Progenitor cell of endocrine pancreas (in vitro differentiated cells): Measurements from ENCODE around the gene SYT8. TPM values are rescaled to one million over a fixed set of nuclear protein-coding genes. Genes with fewer than 3 reads are reported as not detected.
A peak's percentile ranks its signal among the peaks of the same experiment; 100 is the strongest.

Experiments
- DNase-seq: peaks from one replicate; pipeline ENCODE4 v3.0.0; 2021; ENCODE audit warnings: low spot score; ENCODE audit not compliant: unreplicated experiment
- H3K27ac Mint-ChIP-seq: 2 replicates; pipeline ENCODE4 v1.8.0; 2021; ENCODE audit warnings: mild to moderate bottlenecking, moderate library complexity, mixed read lengths
- H3K27me3 Mint-ChIP-seq: 2 replicates; pipeline ENCODE4 v1.8.0; 2021; ENCODE audit warnings: mixed read lengths
- H3K36me3 Mint-ChIP-seq: 2 replicates; pipeline ENCODE4 v1.8.0; 2022; ENCODE audit warnings: mixed read lengths; ENCODE audit not compliant: insufficient read depth
- H3K4me1 Mint-ChIP-seq: 2 replicates; pipeline ENCODE4 v1.8.0; 2021; ENCODE audit warnings: low read depth, mixed read lengths
- H3K4me3 Mint-ChIP-seq: 2 replicates; pipeline ENCODE4 v1.8.0; 2021; ENCODE audit warnings: low read depth, mild to moderate bottlenecking, moderate library complexity, mixed read lengths
- H3K9me3 Mint-ChIP-seq: 2 replicates; pipeline ENCODE4 v1.8.0; 2021; ENCODE audit warnings: low read depth, mixed read lengths
- CTCF ChIP-seq: fragments of 200-600 bp; sonication (generic); IDR thresholded peaks from one replicate; pipeline ENCODE4 v1.5.0; 2021; ENCODE audit warnings: antibody characterized with exemption, mild to moderate bottlenecking; ENCODE audit not compliant: unreplicated experiment
- total RNA-seq: library from RNA; stranded (reverse); gene quantifications from 2 replicates; pipeline ENCODE4 v1.2.1, GENCODE V29; 2021

The SYT8 gene
- total RNA-seq, 1 donor from 2014 or later: 1.5 TPM

DNA sequence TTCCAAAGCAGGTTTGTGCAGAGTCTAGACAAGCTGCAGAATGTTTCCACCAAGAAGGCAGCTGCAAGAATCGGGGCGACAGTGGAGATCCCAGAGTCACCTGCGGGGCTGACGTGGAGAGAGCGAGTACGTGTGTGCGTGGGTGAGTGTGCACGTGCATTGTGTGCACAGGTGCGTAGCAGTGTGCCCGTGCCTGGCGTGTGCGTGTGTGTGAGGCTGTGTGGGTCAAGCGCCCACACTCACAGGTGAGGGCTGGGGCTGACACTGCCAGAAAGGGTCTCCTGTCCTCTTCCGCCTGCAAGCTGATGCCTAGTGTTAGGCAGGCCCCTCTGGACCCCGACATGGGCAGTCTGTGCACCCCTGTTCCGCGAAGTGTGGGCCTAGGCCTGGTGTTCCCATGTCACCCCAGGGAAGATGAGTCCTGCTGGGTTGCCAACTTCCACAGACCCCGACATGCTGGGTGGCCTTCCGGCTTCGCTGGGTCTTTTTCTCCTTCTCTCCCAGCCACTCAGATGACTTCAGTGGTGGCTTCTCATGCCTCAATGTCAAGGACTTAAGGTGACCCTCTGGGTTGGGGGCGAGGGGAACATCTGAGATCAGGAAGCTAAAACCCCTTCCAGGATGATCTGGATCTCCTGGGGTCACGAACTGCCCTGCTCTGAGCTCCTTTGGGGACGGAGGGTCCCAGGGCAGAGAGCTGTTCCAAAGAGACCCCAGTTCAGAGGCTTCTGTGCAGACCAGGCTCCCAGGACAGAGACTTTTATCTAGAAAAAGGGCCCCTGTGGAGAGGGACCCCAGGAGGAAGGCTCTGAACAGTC is 10.4 kb upstream of the SYT8 start:
- H3K4me3 Mint-ChIP-seq: no peak overlapping the region
- no peaks in the 10 kb centered on the region for H3K36me3 Mint-ChIP-seq
- H3K9me3 Mint-ChIP-seq: peaks cover 6% of the 10 kb centered on the region
- peaks cover 15% of the 10 kb centered on the region for H3K27me3 Mint-ChIP-seq
- TF ChIP-seq CTCF: no peak
- no peak for DNase-seq
- no peak overlapping the region for H3K27ac Mint-ChIP-seq
- H3K4me1 Mint-ChIP-seq: peaks cover 4% of the 10 kb centered on the region

DNA sequence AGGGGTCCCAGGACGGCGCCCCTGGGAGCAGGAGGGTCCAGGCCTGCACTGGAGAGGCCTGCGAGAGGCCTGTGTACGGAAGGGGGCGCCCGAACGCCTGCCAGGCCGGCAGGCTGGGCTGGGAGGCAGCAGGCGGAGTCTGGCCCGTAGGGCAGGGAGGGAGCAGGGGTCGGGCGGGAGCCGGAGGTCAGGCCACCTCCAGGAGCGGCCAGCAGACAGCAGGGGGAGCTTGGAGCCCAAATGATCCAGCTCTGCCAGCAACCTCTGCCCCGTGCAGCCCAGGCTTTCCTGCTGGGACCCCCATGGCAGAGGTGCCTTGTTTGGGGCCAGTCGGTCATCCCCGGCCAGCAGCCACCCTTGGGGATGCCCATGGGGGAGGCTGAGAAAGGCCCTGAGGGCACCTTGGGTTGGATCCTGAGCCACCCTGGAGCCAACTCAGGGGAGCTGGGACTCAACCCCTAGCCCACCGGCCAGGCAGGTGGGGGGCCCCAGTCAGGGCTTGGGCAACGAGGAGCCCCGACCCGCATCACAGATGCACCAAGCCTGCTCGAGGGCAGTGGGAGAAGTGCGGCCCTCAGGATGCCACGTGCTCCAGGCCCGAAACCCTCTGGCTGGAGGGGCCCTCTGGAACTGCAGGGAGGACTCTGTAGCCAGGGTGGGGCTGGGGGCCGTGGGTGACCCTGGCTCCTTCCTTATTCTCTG is 9.6 kb upstream of the SYT8 start:
- TF ChIP-seq CTCF: peak; percentile 94
- peaks cover 6% of the 10 kb centered on the region for H3K9me3 Mint-ChIP-seq
- no peaks in the 10 kb centered on the region for H3K36me3 Mint-ChIP-seq
- H3K4me1 Mint-ChIP-seq: peaks cover 4% of the 10 kb centered on the region
- no peak overlapping the region for H3K27ac Mint-ChIP-seq
- no peak overlapping the region for H3K4me3 Mint-ChIP-seq
- peak; percentile 86 for DNase-seq
- peaks cover 12% of the 10 kb centered on the region for H3K27me3 Mint-ChIP-seq

GRCh38 chr11:1825785-1826451 is 8.9 kb upstream of the SYT8 start:
- DNase-seq: no peak
- peaks cover 7% of the 10 kb centered on the region for H3K4me1 Mint-ChIP-seq
- H3K36me3 Mint-ChIP-seq: no peaks in the 10 kb centered on the region
- peaks cover 6% of the 10 kb centered on the region for H3K9me3 Mint-ChIP-seq
- H3K27ac Mint-ChIP-seq: no peak overlapping the region
- peaks cover 10% of the 10 kb centered on the region for H3K27me3 Mint-ChIP-seq
- no peak for TF ChIP-seq CTCF
- no peak overlapping the region for H3K4me3 Mint-ChIP-seq

- peaks cover 9% of the 10 kb centered on the region for H3K4me1 Mint-ChIP-seq
- H3K27ac Mint-ChIP-seq: no peak overlapping the region
- peaks cover 6% of the 10 kb centered on the region for H3K27me3 Mint-ChIP-seq
- H3K9me3 Mint-ChIP-seq: peaks cover under 1% of the 10 kb centered on the region
- DNase-seq: no peak
- H3K36me3 Mint-ChIP-seq: no peaks in the 10 kb centered on the region
- no peak for TF ChIP-seq CTCF
- no peak overlapping the region for H3K4me3 Mint-ChIP-seq
These were observed 8.2 kb upstream of the SYT8 start for GRCh38 chr11:1826552-1827094.
